COLO668 (cell line): Measurements from ENCODE around the gene DMP1.
A peak's percentile ranks its signal among the peaks of the same experiment; 100 is the strongest.
"Not testable (repeated sequence)": the region's sequence is repeated elsewhere in the genome, so short reads cannot be mapped to it uniquely, and the experiment has no call there.

Experiments
- DNase-seq: peaks from one replicate; lab custom pipeline; 2025; ENCODE audit not compliant: unreplicated experiment; lab: John Stamatoyannopoulos, UW

The DMP1 gene

GRCh38 chr4:87679449-87680169 lies 29.5 kb downstream of the DMP1 start:
- peak; percentile 19 for DNase-seq

- no peak for DNase-seq
Measured at GRCh38 chr4:87680271-87680670, 30.2 kb downstream of the DMP1 start.

- no peak for DNase-seq
Measured at GRCh38 chr4:87688316-87688715, 38.2 kb downstream of the DMP1 start.

DNA sequence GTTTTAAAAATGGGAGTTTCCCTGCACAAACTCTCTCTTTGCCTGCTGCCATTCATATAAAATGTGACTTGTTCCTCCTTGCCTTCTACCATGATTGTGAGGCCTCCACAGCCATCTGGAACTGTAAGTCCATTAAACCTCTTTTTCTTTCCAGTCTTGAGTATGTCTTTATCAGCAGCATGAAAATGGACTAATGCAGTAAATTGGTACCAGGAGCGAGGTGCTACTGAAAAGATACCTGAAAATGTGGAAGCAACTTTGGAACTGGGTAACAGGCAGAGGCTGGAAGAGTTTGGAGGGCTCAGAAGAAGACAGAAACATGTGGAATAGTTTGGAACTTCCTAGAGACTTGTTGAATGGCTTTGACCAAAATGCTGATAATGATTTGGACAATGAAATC lies 40.9 kb downstream of the DMP1 start:
- DNase-seq: not testable (repeated sequence)

- DNase-seq: not testable (repeated sequence)
Measured at GRCh38 chr4:87692060-87692459, 42.0 kb downstream of the DMP1 start.

- DNase-seq: no peak
Measured at GRCh38 chr4:87697272-87697671, 47.2 kb downstream of the DMP1 start.

- no peak for DNase-seq
Measured at GRCh38 chr4:87697945-87698344, 47.9 kb downstream of the DMP1 start.

- DNase-seq: no peak
Measured at GRCh38 chr4:87698394-87698793, 48.3 kb downstream of the DMP1 start.

GRCh38 chr4:87704001-87704400 lies 53.9 kb downstream of the DMP1 start:
- DNase-seq: no peak

DNA sequence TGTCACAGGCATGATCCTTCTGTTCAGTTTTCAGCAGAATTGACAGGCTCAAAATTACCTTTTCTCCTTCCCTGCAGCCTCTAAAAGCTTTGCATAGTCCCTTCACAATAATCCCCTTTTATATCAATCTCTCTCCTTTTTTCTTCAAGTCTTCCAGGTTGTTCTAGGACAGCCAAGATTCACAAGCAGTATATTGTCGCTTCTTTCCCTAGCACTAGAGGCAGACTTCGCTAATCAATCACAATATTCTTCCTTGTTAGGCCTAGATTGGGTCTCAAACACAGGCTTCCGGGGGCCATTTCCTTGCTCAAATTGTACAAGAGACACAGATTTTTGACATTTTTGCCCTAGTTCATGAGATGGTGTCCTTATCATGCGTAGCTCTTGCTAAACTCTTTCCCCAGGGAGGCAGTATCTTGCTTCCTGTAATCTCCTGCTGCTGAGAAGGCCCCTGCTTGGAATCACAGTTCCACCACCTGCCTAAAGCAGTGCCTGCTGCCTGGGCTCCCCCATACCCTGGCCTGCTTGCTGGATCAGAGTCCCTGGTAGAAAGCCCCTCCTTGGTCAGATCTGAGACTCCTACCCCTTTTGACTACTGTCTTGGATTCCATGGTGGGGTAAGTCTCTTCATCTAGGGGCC lies 57.3 kb downstream of the DMP1 start:
- DNase-seq: no peak
